22Rv1 (cell line): ENCODE data around the gene BIN2.
"Not testable (repeated sequence)": the region's sequence is repeated elsewhere in the genome, so short reads cannot be mapped to it uniquely, and the experiment has no call there.

Experiments
- H3K27ac ChIP-seq: fragments of 450-650 bp; 2 replicates; pipeline ENCODE4 v1.5.1; 2017
- ZFX ChIP-seq: fragments of 450-650 bp; IDR thresholded peaks from 2 replicates; pipeline ENCODE4 v1.6.1; 2017; ENCODE audit warnings: antibody characterized with exemption, borderline replicate concordance
- TF ChIP-seq, protein P1 (sequence below): fragments of 450-650 bp; IDR thresholded peaks from 2 replicates; pipeline ENCODE4 v1.5.1; 2017; ENCODE audit warnings: mild to moderate bottlenecking

BIN2 gene

GRCh38 chr12:51307655-51308593, 16.1 kb downstream of the BIN2 start:
- H3K27ac ChIP-seq = peak overlapping the region; percentile 50
- no peak for TF ChIP-seq ZFX
- TF ChIP-seq, protein P1, sequence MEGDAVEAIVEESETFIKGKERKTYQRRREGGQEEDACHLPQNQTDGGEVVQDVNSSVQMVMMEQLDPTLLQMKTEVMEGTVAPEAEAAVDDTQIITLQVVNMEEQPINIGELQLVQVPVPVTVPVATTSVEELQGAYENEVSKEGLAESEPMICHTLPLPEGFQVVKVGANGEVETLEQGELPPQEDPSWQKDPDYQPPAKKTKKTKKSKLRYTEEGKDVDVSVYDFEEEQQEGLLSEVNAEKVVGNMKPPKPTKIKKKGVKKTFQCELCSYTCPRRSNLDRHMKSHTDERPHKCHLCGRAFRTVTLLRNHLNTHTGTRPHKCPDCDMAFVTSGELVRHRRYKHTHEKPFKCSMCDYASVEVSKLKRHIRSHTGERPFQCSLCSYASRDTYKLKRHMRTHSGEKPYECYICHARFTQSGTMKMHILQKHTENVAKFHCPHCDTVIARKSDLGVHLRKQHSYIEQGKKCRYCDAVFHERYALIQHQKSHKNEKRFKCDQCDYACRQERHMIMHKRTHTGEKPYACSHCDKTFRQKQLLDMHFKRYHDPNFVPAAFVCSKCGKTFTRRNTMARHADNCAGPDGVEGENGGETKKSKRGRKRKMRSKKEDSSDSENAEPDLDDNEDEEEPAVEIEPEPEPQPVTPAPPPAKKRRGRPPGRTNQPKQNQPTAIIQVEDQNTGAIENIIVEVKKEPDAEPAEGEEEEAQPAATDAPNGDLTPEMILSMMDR = no peak

- H3K27ac ChIP-seq = no peak overlapping the region
- no peak for TF ChIP-seq ZFX
- TF ChIP-seq, protein P1 = no peak
These were observed 17.5 kb downstream of the BIN2 start for GRCh38 chr12:51306507-51306906.

- not testable (repeated sequence) for H3K27ac ChIP-seq
These were observed 23.2 kb downstream of the BIN2 start for GRCh38 chr12:51300768-51301167.

- no peak for TF ChIP-seq ZFX
- TF ChIP-seq, protein P1 = no peak
These were observed 28.3 kb downstream of the BIN2 start for GRCh38 chr12:51295651-51296050.

DNA sequence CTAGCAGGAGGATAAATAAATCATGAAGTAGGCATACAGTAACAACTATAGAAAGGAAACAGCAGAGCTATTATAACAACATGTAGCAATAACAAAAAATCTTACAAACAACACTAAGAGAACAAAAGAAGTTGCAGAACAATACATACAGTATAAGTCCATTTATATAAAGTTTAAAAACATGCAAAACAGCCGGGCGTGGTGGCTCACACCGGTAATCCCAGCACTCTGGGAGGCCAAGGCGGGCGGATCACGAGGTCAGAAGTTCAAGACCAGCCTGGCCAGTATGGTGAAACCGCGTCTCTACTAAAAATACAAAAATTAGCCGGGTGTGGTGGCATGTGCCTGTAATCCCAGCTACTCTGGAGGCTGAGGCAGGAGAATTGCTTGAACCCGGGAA, 29.9 kb downstream of the BIN2 start:
- H3K27ac ChIP-seq = not testable (repeated sequence)

More at GRCh38 chr12:51295651-51296050, 28.3 kb downstream of the BIN2 start:
- no peak overlapping the region for H3K27ac ChIP-seq

GRCh38 chr12:51293696-51294095, 30.3 kb downstream of the BIN2 start:
- H3K27ac ChIP-seq = no peak overlapping the region
- TF ChIP-seq ZFX = no peak
- TF ChIP-seq, protein P1 = no peak

DNA sequence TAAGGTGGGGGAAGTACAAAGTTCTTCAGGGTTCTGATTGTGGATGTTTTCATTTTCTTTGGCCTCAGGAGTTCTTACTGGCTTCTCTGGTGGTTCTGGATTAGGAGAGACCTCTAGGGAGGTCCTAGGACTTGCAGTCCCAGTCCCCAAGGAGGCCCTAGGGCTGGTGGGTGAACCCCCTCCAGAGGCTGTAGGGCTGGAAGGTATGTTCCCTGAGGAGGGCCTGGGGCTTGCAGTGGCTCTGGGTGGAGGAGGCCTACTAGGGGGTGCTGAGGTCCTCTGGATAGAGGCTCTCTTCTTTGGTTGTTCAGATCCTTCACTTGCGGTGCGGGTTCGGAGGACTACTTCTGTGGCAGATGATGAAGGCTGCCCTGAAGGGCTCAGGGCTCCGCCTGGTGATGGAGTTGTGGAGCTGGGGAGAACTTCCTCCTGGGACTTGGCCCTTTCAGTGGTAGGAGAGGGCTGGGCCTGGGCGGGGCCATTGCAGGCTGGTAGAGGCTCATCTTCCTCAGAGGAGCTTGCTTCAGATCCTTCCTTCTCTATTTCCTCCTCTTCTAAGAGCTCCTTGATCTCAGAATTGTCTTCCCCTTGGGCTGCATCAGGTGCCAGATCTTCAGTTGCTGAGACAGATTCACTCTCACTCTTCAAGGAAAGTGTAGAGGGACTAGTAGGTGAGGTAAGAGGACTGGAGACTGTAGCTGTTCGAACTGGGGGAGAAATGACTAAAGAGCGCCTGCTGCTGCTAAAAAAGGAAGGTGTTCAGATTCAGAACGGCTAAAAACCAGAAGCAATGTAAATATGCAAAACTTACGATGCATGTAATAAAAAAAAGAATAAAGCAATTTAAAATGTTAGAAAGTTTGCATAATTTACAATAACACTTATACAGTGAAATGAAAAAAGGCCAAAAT, 32.1 kb downstream of the BIN2 start:
- H3K27ac ChIP-seq = not testable (repeated sequence)

- H3K27ac ChIP-seq = no peak overlapping the region
These were observed 38.1 kb downstream of the BIN2 start for GRCh38 chr12:51285843-51286242.

More at GRCh38 chr12:51285843-51286242, 38.1 kb downstream of the BIN2 start:
- TF ChIP-seq, protein P1 = no peak
- TF ChIP-seq ZFX = no peak
